ENCODE measurements around the gene FAM9C.

- no peak for TF ChIP-seq CTCF (IDR thresholded peaks at IDR 0.05)
- TF ChIP-seq POLR2A (IDR thresholded peaks at IDR 0.05) = no peak
Observed at GRCh38 chrX:13043138-13043537, 1.3 kb downstream of the FAM9C start.

All from body of pancreas (tissue), 4 donors.